GM23248 (cell line): Measurements from ENCODE around the gene EXOC3L2.

ENCODE experiments used
- EZH2 ChIP-seq: fragments of 200-600 bp; sonication (generic); IDR thresholded peaks from 2 replicates; pipeline ENCODE4 v1.6.1; 2018; ENCODE audit warnings: antibody characterized with exemption, mild to moderate bottlenecking; ENCODE audit not compliant: insufficient read depth, poor library complexity, severe bottlenecking
- EZH2phosphoT487 ChIP-seq: fragments of 200-600 bp; sonication (generic); IDR thresholded peaks from 2 replicates; pipeline ENCODE4 v1.6.1; 2018; ENCODE audit warnings: antibody characterized with exemption, moderate library complexity, mild to moderate bottlenecking, low read depth; ENCODE audit not compliant: insufficient read depth

- TF ChIP-seq EZH2 (no peak), EZH2phosphoT487 (no peak)
Measured at GRCh38 chr19:45200568-45200967, 44.6 kb downstream of the EXOC3L2 start.
